ENCODE data around the gene RUFY3.

Gene RUFY3

GRCh38 chr4:70833675-70834074, 111.9 kb downstream of the RUFY3 start:
- ChIA-PET POLR2A (no interaction called here), CTCF (no interaction called here)
- peaks cover 50 to 64% of the 10 kb centered on the region in 2 experiments for H3K36me3 ChIP-seq (ENCODE audit: control insufficient read depth in 2 of 2, insufficient read depth in 1 of 2, low read length in 2 of 2)
- no peak overlapping the region for H3K27ac ChIP-seq (ENCODE audit: extremely low read depth, low read depth, low read length)
- no peaks in the 10 kb centered on the region for H3K9me3 ChIP-seq (ENCODE audit: control insufficient read depth, insufficient read depth, low read depth, low read length)
- no peak for TF ChIP-seq HOXA7 (CRISPR knock-in tag; IDR thresholded peaks at IDR 0.05; ENCODE audit: borderline replicate concordance)
- no peak for TF ChIP-seq ZNF19 (tag by site-specific recombination; IDR thresholded peaks at IDR 0.05; ENCODE audit: low read depth)
- TF ChIP-seq, protein P1, sequence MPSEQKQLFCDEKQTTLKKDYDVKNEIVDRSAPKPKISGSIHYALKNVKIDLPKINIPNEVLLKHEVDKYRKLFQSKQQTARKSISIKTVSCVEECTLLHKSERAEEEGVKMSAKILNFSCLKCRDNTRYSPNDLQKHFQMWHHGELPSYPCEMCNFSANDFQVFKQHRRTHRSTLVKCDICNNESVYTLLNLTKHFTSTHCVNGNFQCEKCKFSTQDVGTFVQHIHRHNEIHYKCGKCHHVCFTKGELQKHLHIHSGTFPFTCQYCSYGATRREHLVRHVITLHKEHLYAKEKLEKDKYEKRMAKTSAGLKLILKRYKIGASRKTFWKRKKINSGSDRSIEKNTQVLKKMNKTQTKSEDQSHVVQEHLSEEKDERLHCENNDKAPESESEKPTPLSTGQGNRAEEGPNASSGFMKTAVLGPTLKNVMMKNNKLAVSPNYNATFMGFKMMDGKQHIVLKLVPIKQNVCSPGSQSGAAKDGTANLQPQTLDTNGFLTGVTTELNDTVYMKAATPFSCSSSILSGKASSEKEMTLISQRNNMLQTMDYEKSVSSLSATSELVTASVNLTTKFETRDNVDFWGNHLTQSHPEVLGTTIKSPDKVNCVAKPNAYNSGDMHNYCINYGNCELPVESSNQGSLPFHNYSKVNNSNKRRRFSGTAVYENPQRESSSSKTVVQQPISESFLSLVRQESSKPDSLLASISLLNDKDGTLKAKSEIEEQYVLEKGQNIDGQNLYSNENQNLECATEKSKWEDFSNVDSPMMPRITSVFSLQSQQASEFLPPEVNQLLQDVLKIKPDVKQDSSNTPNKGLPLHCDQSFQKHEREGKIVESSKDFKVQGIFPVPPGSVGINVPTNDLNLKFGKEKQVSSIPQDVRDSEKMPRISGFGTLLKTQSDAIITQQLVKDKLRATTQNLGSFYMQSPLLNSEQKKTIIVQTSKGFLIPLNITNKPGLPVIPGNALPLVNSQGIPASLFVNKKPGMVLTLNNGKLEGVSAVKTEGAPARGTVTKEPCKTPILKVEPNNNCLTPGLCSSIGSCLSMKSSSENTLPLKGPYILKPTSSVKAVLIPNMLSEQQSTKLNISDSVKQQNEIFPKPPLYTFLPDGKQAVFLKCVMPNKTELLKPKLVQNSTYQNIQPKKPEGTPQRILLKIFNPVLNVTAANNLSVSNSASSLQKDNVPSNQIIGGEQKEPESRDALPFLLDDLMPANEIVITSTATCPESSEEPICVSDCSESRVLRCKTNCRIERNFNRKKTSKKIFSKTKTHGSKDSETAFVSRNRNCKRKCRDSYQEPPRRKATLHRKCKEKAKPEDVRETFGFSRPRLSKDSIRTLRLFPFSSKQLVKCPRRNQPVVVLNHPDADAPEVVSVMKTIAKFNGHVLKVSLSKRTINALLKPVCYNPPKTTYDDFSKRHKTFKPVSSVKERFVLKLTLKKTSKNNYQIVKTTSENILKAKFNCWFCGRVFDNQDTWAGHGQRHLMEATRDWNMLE (tag by site-specific recombination; conservative IDR thresholded peaks at IDR 0.05; ENCODE audit: low read depth), result no peak
- TF ChIP-seq ZSCAN30 (tag by site-specific recombination; IDR thresholded peaks at IDR 0.05), result no peak
- TF ChIP-seq EGR2 (tag by site-specific recombination; IDR thresholded peaks at IDR 0.05; ENCODE audit: low read depth), result no peak
- TF ChIP-seq ZNF501 (tag by site-specific recombination; IDR thresholded peaks at IDR 0.05), result no peak
- TF ChIP-seq TRIM28 (IDR thresholded peaks at IDR 0.05; ENCODE audit: borderline replicate concordance, low read length), result no peak
- no peak for TF ChIP-seq ZNF133 (tag by site-specific recombination; IDR thresholded peaks at IDR 0.05)
- no peak for TF ChIP-seq ZFP37 (tag by site-specific recombination; IDR thresholded peaks at IDR 0.05)
- TF ChIP-seq ZNF211 (tag by site-specific recombination; IDR thresholded peaks at IDR 0.05; ENCODE audit: low read depth), result no peak
- TF ChIP-seq ZNF132 (tag by site-specific recombination; IDR thresholded peaks at IDR 0.05; ENCODE audit: borderline replicate concordance), result no peak
- TF ChIP-seq YY2 (tag by site-specific recombination; IDR thresholded peaks at IDR 0.05), result no peak
- H3K4me3 ChIP-seq (ENCODE audit: low read depth, low read length), result no peak overlapping the region
- peaks cover 3% of the 10 kb centered on the region; the same call in 1 of the 2 replicates for H3K4me1 ChIP-seq (ENCODE audit: control insufficient read depth, insufficient read depth, low read length)

DNA sequence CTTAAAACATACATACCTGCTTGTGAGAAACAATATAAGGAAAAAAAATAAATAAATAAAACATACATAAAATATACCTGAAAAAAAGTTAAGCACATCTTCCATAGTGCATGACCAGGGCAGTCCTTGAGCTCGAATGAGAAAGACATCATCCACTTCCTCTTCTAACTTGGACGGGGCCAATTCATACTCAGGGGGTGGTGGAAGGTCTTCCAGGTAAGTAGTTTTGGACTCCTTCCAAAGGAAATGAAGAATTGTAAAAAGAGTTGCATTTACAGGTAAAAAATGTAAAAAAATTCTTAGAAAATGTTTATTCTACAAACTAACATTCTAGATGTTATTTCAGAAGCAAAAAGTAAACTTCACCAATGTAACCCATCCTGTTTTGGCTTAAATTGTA, 114.3 kb downstream of the RUFY3 start:
- Histone ChIP-seq H3K27ac (ENCODE audit: extremely low read depth, low read depth, low read length) (no peak overlapping the region), H3K4me3 (ENCODE audit: low read depth, low read length) (no peak overlapping the region), H3K4me1 (ENCODE audit: control insufficient read depth, insufficient read depth, low read length) (peaks cover 3% of the 10 kb centered on the region; the same call in 1 of the 2 replicates), H3K36me3 (ENCODE audit: control insufficient read depth in 2 of 2, insufficient read depth in 1 of 2, low read length in 2 of 2) (peaks cover 40 to 43% of the 10 kb centered on the region in 2 experiments), H3K9me3 (ENCODE audit: control insufficient read depth, insufficient read depth, low read depth, low read length) (no peaks in the 10 kb centered on the region)
- CTCF ChIA-PET, result interaction anchor here (0.6 kb wide), 1 partner anchor 183 kb away, joined by 4 read pairs; no protein-coding TSS in a partner anchor
- POLR2A ChIA-PET, result no interaction called here
- TF ChIP-seq AEBP2 (tag by site-specific recombination; IDR thresholded peaks at IDR 0.05; ENCODE audit: borderline replicate concordance) (no peak), ATF2 (tag by site-specific recombination; IDR thresholded peaks at IDR 0.05; ENCODE audit: low read depth) (no peak), IKZF3 (tag by site-specific recombination; IDR thresholded peaks at IDR 0.05) (no peak), ZNF398 (tag by site-specific recombination; IDR thresholded peaks at IDR 0.05) (no peak), ZBTB20 (tag by site-specific recombination; IDR thresholded peaks at IDR 0.05) (no peak), ZFP41 (tag by site-specific recombination; IDR thresholded peaks at IDR 0.05; ENCODE audit: borderline replicate concordance) (no peak)
- TF ChIP-seq, protein P2, sequence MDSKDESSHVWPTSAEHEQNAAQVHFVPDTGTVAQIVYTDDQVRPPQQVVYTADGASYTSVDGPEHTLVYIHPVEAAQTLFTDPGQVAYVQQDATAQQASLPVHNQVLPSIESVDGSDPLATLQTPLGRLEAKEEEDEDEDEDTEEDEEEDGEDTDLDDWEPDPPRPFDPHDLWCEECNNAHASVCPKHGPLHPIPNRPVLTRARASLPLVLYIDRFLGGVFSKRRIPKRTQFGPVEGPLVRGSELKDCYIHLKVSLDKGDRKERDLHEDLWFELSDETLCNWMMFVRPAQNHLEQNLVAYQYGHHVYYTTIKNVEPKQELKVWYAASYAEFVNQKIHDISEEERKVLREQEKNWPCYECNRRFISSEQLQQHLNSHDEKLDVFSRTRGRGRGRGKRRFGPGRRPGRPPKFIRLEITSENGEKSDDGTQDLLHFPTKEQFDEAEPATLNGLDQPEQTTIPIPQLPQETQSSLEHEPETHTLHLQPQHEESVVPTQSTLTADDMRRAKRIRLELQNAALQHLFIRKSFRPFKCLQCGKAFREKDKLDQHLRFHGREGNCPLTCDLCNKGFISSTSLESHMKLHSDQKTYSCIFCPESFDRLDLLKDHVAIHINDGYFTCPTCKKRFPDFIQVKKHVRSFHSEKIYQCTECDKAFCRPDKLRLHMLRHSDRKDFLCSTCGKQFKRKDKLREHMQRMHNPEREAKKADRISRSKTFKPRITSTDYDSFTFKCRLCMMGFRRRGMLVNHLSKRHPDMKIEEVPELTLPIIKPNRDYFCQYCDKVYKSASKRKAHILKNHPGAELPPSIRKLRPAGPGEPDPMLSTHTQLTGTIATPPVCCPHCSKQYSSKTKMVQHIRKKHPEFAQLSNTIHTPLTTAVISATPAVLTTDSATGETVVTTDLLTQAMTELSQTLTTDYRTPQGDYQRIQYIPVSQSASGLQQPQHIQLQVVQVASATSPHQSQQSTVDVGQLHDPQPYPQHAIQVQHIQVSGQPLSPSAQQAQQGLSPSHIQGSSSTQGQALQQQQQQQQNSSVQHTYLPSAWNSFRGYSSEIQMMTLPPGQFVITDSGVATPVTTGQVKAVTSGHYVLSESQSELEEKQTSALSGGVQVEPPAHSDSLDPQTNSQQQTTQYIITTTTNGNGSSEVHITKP (tag by site-specific recombination; IDR thresholded peaks at IDR 0.05), result 0 out of 2 replicates have a peak, but pooled peaks have one; percentile 13
